Inflammatory macrophage treated with lipopolysaccharide for 4 hours (primary cell): ENCODE measurements around the gene CLRN3.

Experiments used
- DNase-seq: peaks from one replicate; pipeline ENCODE4 v3.0.0-alpha.2; 2020

Gene CLRN3

GRCh38 chr10:127892743-127893142 is at the start of gene CLRN3:
CLRN3 (minus strand) TSS chr10:127892941; CDS start chr10:127892784, 157 bp downstream.
- DNase-seq, result no peak

- peak; percentile 39 for DNase-seq
Observed at GRCh38 chr10:127940866-127941640, 48.3 kb upstream of the CLRN3 start.

GRCh38 chr10:127939786-127940330 is 47.1 kb upstream of the CLRN3 start:
- DNase-seq, result no peak

GRCh38 chr10:127937915-127938463 is 45.2 kb upstream of the CLRN3 start:
- no peak for DNase-seq

GRCh38 chr10:127937069-127937468 is 44.3 kb upstream of the CLRN3 start:
- no peak for DNase-seq

- DNase-seq, result no peak
Observed at GRCh38 chr10:127935071-127935561, 42.4 kb upstream of the CLRN3 start.

- DNase-seq, result no peak
Observed at GRCh38 chr10:127934383-127934782, 41.6 kb upstream of the CLRN3 start.

- no peak for DNase-seq
Observed at GRCh38 chr10:127933271-127933670, 40.5 kb upstream of the CLRN3 start.

GRCh38 chr10:127932521-127933270 is 40.0 kb upstream of the CLRN3 start:
- no peak for DNase-seq

GRCh38 chr10:127928021-127928806 is 35.5 kb upstream of the CLRN3 start:
- peak; percentile 19 for DNase-seq

GRCh38 chr10:127926455-127926854 is 33.7 kb upstream of the CLRN3 start:
- peak; percentile 93 for DNase-seq

GRCh38 chr10:127925471-127926207 is 32.9 kb upstream of the CLRN3 start:
- no peak for DNase-seq

- no peak for DNase-seq
Observed at GRCh38 chr10:127923646-127924045, 30.9 kb upstream of the CLRN3 start.

GRCh38 chr10:127922675-127923366 is 30.1 kb upstream of the CLRN3 start:
- no peak for DNase-seq

GRCh38 chr10:127922206-127922605 is 29.5 kb upstream of the CLRN3 start:
- DNase-seq, result no peak

GRCh38 chr10:127921753-127922145 is 29.0 kb upstream of the CLRN3 start:
- peak; percentile 86 for DNase-seq

GRCh38 chr10:127921075-127921752 is 28.5 kb upstream of the CLRN3 start:
- no peak for DNase-seq

GRCh38 chr10:127920306-127921074 is 27.7 kb upstream of the CLRN3 start:
- DNase-seq, result peak; percentile 58

- DNase-seq, result peak; percentile 77
Observed at GRCh38 chr10:127919418-127920271, 26.9 kb upstream of the CLRN3 start.
